SK-N-SH (cell line): Measurements from ENCODE around the gene CKAP4. TPM values are rescaled to one million over a fixed set of nuclear protein-coding genes. Genes with fewer than 3 reads are reported as not detected.
"Not testable (repeated sequence)": the region's sequence is repeated elsewhere in the genome, so short reads cannot be mapped to it uniquely, and the experiment has no call there.

Experiments
- CTCF ChIA-PET: fragments of 300-600, 350-600 bp; formaldehyde crosslinking; extraction: SDS; loops from one replicate; lab custom pipeline; 2021; lab: Yijun Ruan, JAX
- POLR2A ChIA-PET: fragments of 350-600 bp; sonication (Branson Sonifier 250); formaldehyde crosslinking; extraction: SDS; loops from one replicate; lab custom pipeline; 2020; ENCODE audit warnings: antibody characterized with exemption, inconsistent platforms; lab: Yijun Ruan, JAX
- DNase-seq: peaks from one replicate; pipeline ENCODE4 v3.0.0; 2012
- H2AFZ ChIP-seq: fragments of 200-600 bp; sonication (generic); 2 replicates; pipeline ENCODE4 v1.8.1; 2016; ENCODE audit warnings: antibody characterized with exemption, mild to moderate bottlenecking, low read depth
- H3F3A ChIP-seq: fragments of 200-600 bp; sonication (generic); replicated peaks from 2 replicates; pipeline ENCODE3; 2016; ENCODE audit warnings: antibody characterized with exemption, mild to moderate bottlenecking; ENCODE audit not compliant: insufficient read depth
- H3K27ac ChIP-seq, 2 experiments: fragments of 200-500 bp in 1 of 2; fragments of 200-600 bp in 1 of 2; sonication (Bioruptor generic) in 1 of 2; sonication (generic), shearing (Covaris generic) in 1 of 2; 2 replicates each; pipeline versions ENCODE4 v1.5.1 to v1.6.1; 2014 to 2016; ENCODE audit warnings: low read depth in 2 of 2, inconsistent platforms in 1 of 2, low read length in 1 of 2, mild to moderate bottlenecking in 1 of 2, mixed read lengths in 1 of 2
- H3K27me3 ChIP-seq: fragments of 200-600 bp; sonication (generic), shearing (Covaris generic); 2 replicates; pipeline ENCODE4 v1.6.1; 2016; ENCODE audit warnings: mixed run types; ENCODE audit not compliant: insufficient read depth
- H3K36me3 ChIP-seq, 2 experiments: fragments of 200-500 bp in 1 of 2; fragments of 200-600 bp in 1 of 2; sonication (Bioruptor generic) in 1 of 2; sonication (generic) in 1 of 2; replicated peaks in 1 of 2; 2 replicates each; pipeline versions ENCODE3 to v1.5.1; 2014 to 2016; ENCODE audit warnings: low read length in 1 of 2, mild to moderate bottlenecking in 1 of 2; ENCODE audit not compliant: insufficient read depth in 2 of 2, control insufficient read depth in 1 of 2
- H3K4me1 ChIP-seq, 2 experiments: fragments of 200-500 bp in 1 of 2; fragments of 200-600 bp in 1 of 2; sonication (Bioruptor generic) in 1 of 2; sonication (generic), shearing (Covaris generic) in 1 of 2; 2 replicates each; pipeline versions ENCODE4 v1.5.1 to v1.6.1; 2014 to 2016; ENCODE audit warnings: low read depth in 1 of 2, low read length in 1 of 2, mixed run types in 1 of 2; ENCODE audit not compliant: insufficient read depth in 2 of 2, control insufficient read depth in 1 of 2
- H3K4me2 ChIP-seq: fragments of 200-600 bp; sonication (generic), shearing (Covaris generic); 2 replicates; pipeline ENCODE4 v1.6.1; 2017; ENCODE audit warnings: mixed run types
- H3K4me3 ChIP-seq, 2 experiments: fragments of 200-500 bp in 1 of 2; fragments of 200-600 bp in 1 of 2; sonication (Bioruptor generic) in 1 of 2; sonication (generic), shearing (Covaris generic) in 1 of 2; 2 replicates each; pipeline versions ENCODE4 v1.5.1 to v1.8.1; 2014 to 2016; ENCODE audit warnings: low read depth in 2 of 2, inconsistent platforms in 1 of 2, low read length in 1 of 2, mild to moderate bottlenecking in 1 of 2, mixed read lengths in 1 of 2, moderate library complexity in 1 of 2
- H3K79me2 ChIP-seq: fragments of 200-600 bp; sonication (generic); 2 replicates; pipeline ENCODE4 v1.8.1; 2017; ENCODE audit warnings: mild to moderate bottlenecking; ENCODE audit not compliant: insufficient read depth
- H3K9ac ChIP-seq: fragments of 200-600 bp; sonication (generic); 2 replicates; pipeline ENCODE4 v1.6.1; 2017; ENCODE audit warnings: mixed run types
- H3K9me2 ChIP-seq: fragments of 200-600 bp; sonication (generic); 2 replicates; pipeline ENCODE4 v1.6.1; 2017; ENCODE audit warnings: mixed run types
- H3K9me3 ChIP-seq: fragments of 200-600 bp; sonication (generic); 2 replicates; pipeline ENCODE4 v1.6.1; 2017; ENCODE audit warnings: mixed run types, mild to moderate bottlenecking, moderate library complexity
- H4K20me1 ChIP-seq: fragments of 200-600 bp; sonication (generic); 2 replicates; pipeline ENCODE4 v1.6.1; 2017; ENCODE audit warnings: mild to moderate bottlenecking, mixed run types; ENCODE audit not compliant: insufficient read depth
- CHD2 ChIP-seq: fragments of 150-350 bp; IDR thresholded peaks from 2 replicates; pipeline ENCODE4 v1.6.1; 2018; ENCODE audit warnings: low read length; ENCODE audit not compliant: partially characterized antibody
- FOSL2 ChIP-seq: IDR thresholded peaks from 2 replicates; pipeline ENCODE4 v1.4.0; 2012; ENCODE audit warnings: low read depth, mild to moderate bottlenecking, moderate library complexity, borderline replicate concordance
- FOXJ3 ChIP-seq: sonication (generic); formaldehyde crosslinking; IDR thresholded peaks from 2 replicates; pipeline ENCODE4 v1.5.1; 2020; ENCODE audit warnings: mild to moderate bottlenecking, missing genetic modification reagents
- FOXM1 ChIP-seq: IDR thresholded peaks from 2 replicates; pipeline ENCODE4 v1.4.0; 2012; ENCODE audit warnings: low read depth, mild to moderate bottlenecking
- GABPA ChIP-seq: IDR thresholded peaks from 2 replicates; pipeline ENCODE4 v1.4.0; 2012; ENCODE audit warnings: low read depth, mild to moderate bottlenecking
- MEF2A ChIP-seq: IDR thresholded peaks from 2 replicates; pipeline ENCODE4 v1.4.0; 2012; ENCODE audit warnings: low read depth, borderline replicate concordance
- MXI1 ChIP-seq: IDR thresholded peaks from 2 replicates; pipeline ENCODE4 v1.6.1; 2012; ENCODE audit warnings: mild to moderate bottlenecking, low read depth, low read length, improper control_type of control experiment
- RCOR1 ChIP-seq: fragments of 150-350 bp; IDR thresholded peaks from 2 replicates; pipeline ENCODE4 v1.6.1; 2017; ENCODE audit warnings: antibody characterized with exemption, low read length
- RXRA ChIP-seq: IDR thresholded peaks from 2 replicates; pipeline ENCODE4 v1.4.0; 2012; ENCODE audit warnings: low read depth, mild to moderate bottlenecking, borderline replicate concordance
- SIN3A ChIP-seq: IDR thresholded peaks from 2 replicates; pipeline ENCODE4 v1.6.1; 2012; ENCODE audit warnings: low read depth, mild to moderate bottlenecking, low read length, moderate library complexity, borderline replicate concordance
- TEAD4 ChIP-seq: IDR thresholded peaks from 2 replicates; pipeline ENCODE4 v1.4.0; 2012; ENCODE audit warnings: mild to moderate bottlenecking, borderline replicate concordance; ENCODE audit not compliant: insufficient read depth
- USF2 ChIP-seq: fragments of 150-350 bp; IDR thresholded peaks from 2 replicates; pipeline ENCODE4 v1.6.1; 2017; ENCODE audit warnings: antibody characterized with exemption, low read length, low read depth, borderline replicate concordance
- YY1 ChIP-seq: IDR thresholded peaks from 2 replicates; pipeline ENCODE4 v1.4.0; 2012; ENCODE audit warnings: low read depth, mild to moderate bottlenecking
- WGBS: methylation state at CpG from one replicate; pipeline ENCODE4 v1.1.6; 2017; ENCODE audit warnings: low lambda C conversion rate; 5-methylcytosine and 5-hydroxymethylcytosine counted together
- polyA plus RNA-seq, 3 experiments: library from polyadenylated mRNA; depleted of rRNA; stranded (reverse); fragments of >200 nt; gene quantifications; 2 replicates each; pipeline ENCODE4 v1.2.3, GENCODE V29; 2012
- TF ChIP-seq, protein P1 (sequence below): IDR thresholded peaks from 2 replicates; pipeline ENCODE4; 2012
- TF ChIP-seq, protein P2 (sequence below): fragments of 150-350 bp; IDR thresholded peaks from 2 replicates; pipeline ENCODE4 v1.6.1; 2016; ENCODE audit warnings: mild to moderate bottlenecking, low read depth, low read length

CKAP4 gene
- polyA plus RNA-seq, 1 of the 3 experiments (the other 2 are of a cell fraction) = 113 TPM

DNA sequence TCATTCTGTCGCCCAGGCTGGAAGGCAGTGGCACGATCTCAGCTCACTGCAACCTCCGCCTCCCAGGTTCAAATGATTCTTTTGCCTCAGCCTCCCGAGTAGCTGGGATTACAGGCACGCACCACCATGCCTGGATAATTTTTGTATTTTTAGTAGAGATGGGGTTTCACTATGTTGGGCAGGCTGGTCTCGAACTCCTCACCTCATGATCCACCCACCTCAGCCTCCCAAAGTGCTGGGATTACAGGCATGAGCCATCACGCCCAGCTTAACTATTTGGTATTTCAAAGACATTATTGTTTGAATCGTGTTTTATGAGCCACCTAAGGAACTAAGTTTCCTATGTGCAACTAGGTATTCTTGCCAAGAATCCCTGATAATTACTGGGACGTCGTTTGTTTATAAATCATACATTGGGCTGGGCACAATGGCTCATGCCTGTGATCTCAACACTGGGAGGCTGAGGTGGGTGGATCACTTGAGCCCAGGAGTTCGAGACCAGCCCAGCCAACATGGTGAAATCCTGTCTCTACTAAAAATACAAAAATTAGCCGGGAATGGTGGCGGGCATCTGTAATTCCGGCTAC, 38.8 kb upstream of the CKAP4 start:
- H3K9ac ChIP-seq, H3K27me3 ChIP-seq, H3F3A ChIP-seq, POLR2A ChIA-PET, H3K9me2 ChIP-seq, H2AFZ ChIP-seq, H3K4me2 ChIP-seq, DNase-seq, H4K20me1 ChIP-seq, H3K79me2 ChIP-seq, H3K36me3 ChIP-seq, H3K9me3 ChIP-seq, H3K27ac ChIP-seq, H3K4me3 ChIP-seq, H3K4me1 ChIP-seq: not testable (repeated sequence)
- WGBS = 93% methylated on average over 14 of the region's 14 CpGs
- CTCF ChIA-PET = interaction anchor here (0.9 to 1.0 kb wide), 2 partner anchors 60 to 865 kb away, joined by 3 to 6 read pairs; no protein-coding TSS in a partner anchor

DNA sequence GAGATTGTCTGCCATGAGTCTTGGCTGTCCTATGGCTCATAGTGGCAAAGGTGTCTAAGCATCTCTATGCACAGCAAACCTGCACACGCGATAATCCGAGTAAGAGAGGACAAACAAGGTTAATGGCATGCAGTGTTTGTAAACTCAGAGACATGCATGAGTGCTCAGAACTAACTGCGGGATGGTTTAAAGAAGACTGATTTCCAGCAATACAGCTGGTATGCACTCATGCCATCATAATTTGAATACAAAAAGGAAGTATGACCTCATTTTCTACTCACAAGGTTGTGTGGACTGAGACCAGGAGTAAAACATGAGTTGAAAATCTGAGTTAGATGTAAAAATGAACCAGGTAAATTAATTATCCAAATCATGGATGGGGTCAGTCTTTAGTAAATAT, 38.2 kb upstream of the CKAP4 start:
- Histone ChIP-seq H3K9me2 (no peaks in the 10 kb centered on the region), H3F3A (peaks cover 9% of the 10 kb centered on the region), H3K27me3 (no peaks in the 10 kb centered on the region), H2AFZ (no peak overlapping the region), H3K9ac (no peak overlapping the region), H4K20me1 (no peaks in the 10 kb centered on the region), H3K36me3 (no peaks in the 10 kb centered on the region), H3K79me2 (no peaks in the 10 kb centered on the region), H3K27ac (no peak overlapping the region), H3K4me1 (peaks cover 0 to 4% of the 10 kb centered on the region in 2 experiments; a peak in 2 of 4 replicates), H3K9me3 (no peaks in the 10 kb centered on the region), H3K4me2 (no peak overlapping the region), H3K4me3 (no peak overlapping the region)
- TF ChIP-seq CHD2 = no peak
- TF ChIP-seq SIN3A = no peak
- TF ChIP-seq GABPA = no peak
- TF ChIP-seq, protein P1, sequence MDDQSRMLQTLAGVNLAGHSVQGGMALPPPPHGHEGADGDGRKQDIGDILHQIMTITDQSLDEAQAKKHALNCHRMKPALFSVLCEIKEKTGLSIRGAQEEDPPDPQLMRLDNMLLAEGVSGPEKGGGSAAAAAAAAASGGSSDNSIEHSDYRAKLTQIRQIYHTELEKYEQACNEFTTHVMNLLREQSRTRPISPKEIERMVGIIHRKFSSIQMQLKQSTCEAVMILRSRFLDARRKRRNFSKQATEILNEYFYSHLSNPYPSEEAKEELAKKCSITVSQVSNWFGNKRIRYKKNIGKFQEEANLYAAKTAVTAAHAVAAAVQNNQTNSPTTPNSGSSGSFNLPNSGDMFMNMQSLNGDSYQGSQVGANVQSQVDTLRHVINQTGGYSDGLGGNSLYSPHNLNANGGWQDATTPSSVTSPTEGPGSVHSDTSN = no peak
- TF ChIP-seq TEAD4 = no peak
- TF ChIP-seq USF2 = no peak
- TF ChIP-seq YY1 = no peak
- TF ChIP-seq FOXJ3 (CRISPR knock-in tag) = no peak
- TF ChIP-seq FOXM1 = no peak
- TF ChIP-seq, protein P2, sequence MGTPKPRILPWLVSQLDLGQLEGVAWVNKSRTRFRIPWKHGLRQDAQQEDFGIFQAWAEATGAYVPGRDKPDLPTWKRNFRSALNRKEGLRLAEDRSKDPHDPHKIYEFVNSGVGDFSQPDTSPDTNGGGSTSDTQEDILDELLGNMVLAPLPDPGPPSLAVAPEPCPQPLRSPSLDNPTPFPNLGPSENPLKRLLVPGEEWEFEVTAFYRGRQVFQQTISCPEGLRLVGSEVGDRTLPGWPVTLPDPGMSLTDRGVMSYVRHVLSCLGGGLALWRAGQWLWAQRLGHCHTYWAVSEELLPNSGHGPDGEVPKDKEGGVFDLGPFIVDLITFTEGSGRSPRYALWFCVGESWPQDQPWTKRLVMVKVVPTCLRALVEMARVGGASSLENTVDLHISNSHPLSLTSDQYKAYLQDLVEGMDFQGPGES = no peak
- TF ChIP-seq RXRA = no peak
- no peak for TF ChIP-seq MXI1
- no peak for TF ChIP-seq FOSL2
- no peak for TF ChIP-seq MEF2A
- no peak for TF ChIP-seq RCOR1
- WGBS = 76% methylated on average over 4 of the region's 4 CpGs
- no peak for DNase-seq
- ChIA-PET CTCF (interaction anchor here (0.9 to 12.2 kb wide), 3 partner anchors 59 to 865 kb away, joined by 3 to 173 read pairs (median 6); no protein-coding TSS in a partner anchor), POLR2A (no interaction called here)
